MM.1S (cell line): Measurements from ENCODE around the gene ITGA6.

Source experiments
- CTCF ChIP-seq: fragments of 300-600 bp; sonication (generic); IDR thresholded peaks from 2 replicates; pipeline ENCODE4 v1.5.1; 2016; ENCODE audit warnings: antibody characterized with exemption, low read length, mixed read lengths
- EZH2 ChIP-seq: fragments of 300-600 bp; sonication (generic); optimal IDR thresholded peaks from 2 replicates; pipeline ENCODE3; 2017; ENCODE audit warnings: low read depth, mild to moderate bottlenecking, antibody characterized with exemption, low read length, mixed read lengths
- EZH2phosphoT487 ChIP-seq: fragments of 300-600 bp; sonication (generic); IDR thresholded peaks from 2 replicates; pipeline ENCODE4 v1.6.1; 2018; ENCODE audit warnings: antibody characterized with exemption, low read length

- TF ChIP-seq CTCF (no peak), EZH2 (no peak), EZH2phosphoT487 (no peak)
These were observed 62.3 kb downstream of the ITGA6 start for GRCh38 chr2:172489681-172490080.
